Stimulated activated CD4-positive, alpha-beta T cell treated with anti-CD3 and anti-CD28 coated beads, Interleukin-2, amount 100 ng/mL, for 48 hours (primary cell): ENCODE results near the gene EPHA5.

Source experiments
- DNase-seq, 2 donors: peaks; one replicate each; pipeline ENCODE4 v3.0.0-alpha.2; 2020

The EPHA5 gene

GRCh38 chr4:65670331-65671031 is at the start of gene EPHA5:
Gene EPHA5, minus strand, starts transcription at chr4:65670489. Its CDS starts 747 bp downstream, at chr4:65669742.
- DNase-seq: no peak

- no peak for DNase-seq
These were observed 49.3 kb upstream of the EPHA5 start for GRCh38 chr4:65719635-65720034.

- no peak for DNase-seq
These were observed 28.3 kb upstream of the EPHA5 start for GRCh38 chr4:65698631-65699030.

GRCh38 chr4:65696436-65696835 is 26.1 kb upstream of the EPHA5 start:
- no peak for DNase-seq

GRCh38 chr4:65671372-65671771 is 1.1 kb upstream of the EPHA5 start:
- no peak for DNase-seq

GRCh38 chr4:65670020-65670330 is 314 bp downstream of the EPHA5 start:
- DNase-seq: no peak

- DNase-seq: no peak
These were observed 924 bp downstream of the EPHA5 start for GRCh38 chr4:65669111-65670019.

GRCh38 chr4:65668201-65669089 is 1.8 kb downstream of the EPHA5 start:
- DNase-seq: no peak

GRCh38 chr4:65667506-65668041 is 2.7 kb downstream of the EPHA5 start:
- no peak for DNase-seq

- DNase-seq: no peak
These were observed 4.3 kb downstream of the EPHA5 start for GRCh38 chr4:65665771-65666523.

- no peak for DNase-seq
These were observed 8.8 kb downstream of the EPHA5 start for GRCh38 chr4:65661471-65661870.

- no peak for DNase-seq
These were observed 12.2 kb downstream of the EPHA5 start for GRCh38 chr4:65658117-65658516.

- no peak for DNase-seq
These were observed 14.3 kb downstream of the EPHA5 start for GRCh38 chr4:65656008-65656407.

GRCh38 chr4:65654976-65655375 is 15.3 kb downstream of the EPHA5 start:
- no peak for DNase-seq

GRCh38 chr4:65653740-65654361 is 16.4 kb downstream of the EPHA5 start:
- DNase-seq: no peak

- no peak for DNase-seq
These were observed 18.5 kb downstream of the EPHA5 start for GRCh38 chr4:65651751-65652150.

GRCh38 chr4:65651031-65651430 is 19.3 kb downstream of the EPHA5 start:
- no peak for DNase-seq

- no peak for DNase-seq
These were observed 24.2 kb downstream of the EPHA5 start for GRCh38 chr4:65646136-65646535.

- no peak for DNase-seq
These were observed 25.1 kb downstream of the EPHA5 start for GRCh38 chr4:65645185-65645584.

GRCh38 chr4:65635051-65635821 is 35.1 kb downstream of the EPHA5 start:
- DNase-seq: no peak

GRCh38 chr4:65624651-65625050 is 45.6 kb downstream of the EPHA5 start:
- no peak for DNase-seq
